HEK293T (cell line): ENCODE results near the gene DISP3.

Source experiments
- ELF4 ChIP-seq: fragments of 450-650 bp; IDR thresholded peaks from 2 replicates; pipeline ENCODE4 v1.6.1; 2017; ENCODE audit warnings: antibody characterized with exemption
- FOXA1 ChIP-seq: fragments of 450-650 bp; IDR thresholded peaks from 2 replicates; pipeline ENCODE4 v1.6.1; 2016; ENCODE audit warnings: mild to moderate bottlenecking
- FOXM1 ChIP-seq: fragments of 450-650 bp; IDR thresholded peaks from 2 replicates; pipeline ENCODE4 v1.6.1; 2017; ENCODE audit warnings: mild to moderate bottlenecking, borderline replicate concordance
- L3MBTL2 ChIP-seq: fragments of 450-650 bp; conservative IDR thresholded peaks from 2 replicates; pipeline ENCODE4 v1.6.1; 2016; ENCODE audit warnings: mild to moderate bottlenecking
- PKNOX1 ChIP-seq: fragments of 450-650 bp; IDR thresholded peaks from 2 replicates; pipeline ENCODE4 v1.6.1; 2016
- SP1 ChIP-seq: fragments of 450-650 bp; IDR thresholded peaks from 2 replicates; pipeline ENCODE4 v1.6.1; 2017
- SUZ12 ChIP-seq: fragments of 450-650 bp; IDR thresholded peaks from 2 replicates; pipeline ENCODE4 v1.6.1; 2016; ENCODE audit warnings: mild to moderate bottlenecking

DNA sequence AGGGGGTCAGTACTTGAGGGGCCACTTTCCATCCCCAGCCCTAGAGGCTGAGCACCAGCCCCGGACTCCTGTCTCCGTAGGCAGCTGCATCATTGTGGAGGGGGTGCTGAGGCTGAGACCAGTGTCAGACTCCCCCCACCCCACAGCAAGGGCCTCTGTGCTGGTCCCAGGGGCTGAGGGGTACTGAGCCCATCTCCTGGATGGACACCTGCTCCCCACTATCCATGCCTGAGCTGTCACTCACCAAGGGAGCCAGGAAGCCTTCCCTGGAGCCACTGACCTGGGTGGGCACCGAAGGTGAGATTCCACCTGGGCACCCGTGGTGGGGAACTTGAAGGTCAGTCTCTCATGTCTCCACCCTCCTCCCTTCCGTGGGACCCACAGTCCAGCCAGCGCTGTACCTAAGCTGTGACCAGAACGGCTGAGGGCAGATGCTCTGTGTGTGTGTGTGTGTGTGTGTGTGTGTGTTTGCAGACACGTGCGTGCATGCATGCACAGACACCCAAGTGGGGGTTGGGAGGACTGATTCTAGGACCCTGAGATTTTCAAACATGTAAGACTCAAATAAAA lies 9.3 kb downstream of the DISP3 start:
- TF ChIP-seq SUZ12 (no peak), FOXM1 (no peak), FOXA1 (no peak), ELF4 (no peak), L3MBTL2 (no peak), PKNOX1 (no peak), SP1 (no peak)
